ENCODE measurements around the gene FOCAD. TPM values are rescaled to one million over a fixed set of nuclear protein-coding genes. Genes with fewer than 3 reads are reported as not detected.

FOCAD gene
- total RNA-seq, 1 experiment from 2014 or later = 42.7 TPM

DNA sequence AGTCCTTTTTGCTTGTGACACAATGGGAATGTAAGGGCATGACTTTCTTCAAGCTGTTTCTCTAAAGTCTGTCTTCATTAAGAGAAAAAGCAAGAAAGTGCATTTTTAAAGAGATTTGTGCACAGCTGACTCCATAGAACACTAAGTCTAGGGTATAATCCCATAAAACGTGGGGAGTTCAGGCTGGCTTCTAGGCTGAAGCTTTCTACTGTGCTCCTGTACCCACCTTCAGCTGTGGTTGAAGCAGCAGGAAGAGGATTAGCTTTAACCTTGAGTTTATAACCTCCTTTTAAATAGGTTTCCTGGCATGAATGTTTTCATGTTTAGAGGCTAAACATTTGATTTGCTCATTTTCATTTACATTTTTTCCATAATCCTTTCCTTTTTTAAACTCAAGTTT lies 220.9 kb downstream of the FOCAD start:
- H3K4me3 ChIP-seq (ENCODE audit: low read depth, low read length, poor library complexity, severe bottlenecking) = no peak overlapping the region
- ChIA-PET POLR2A (ENCODE audit: low non-redundant PET) (no interaction called here), CTCF (no interaction called here)
- H3K4me1 ChIP-seq (ENCODE audit: insufficient read depth, low read length, poor library complexity, severe bottlenecking) = peaks cover 15% of the 10 kb centered on the region
- H3K9me3 ChIP-seq (ENCODE audit: low read depth, low read length, poor library complexity, severe bottlenecking) = no peaks in the 10 kb centered on the region
- TF ChIP-seq CTCF (conservative IDR thresholded peaks at IDR 0.05; ENCODE audit: low read depth, low read length) (no peak), EZH2 (IDR thresholded peaks at IDR 0.05; ENCODE audit: borderline replicate concordance, low read depth, low read length, poor library complexity, severe bottlenecking) (no peak)
- DNase-seq (ENCODE audit: low spot score) = peak; percentile 19
- H3K36me3 ChIP-seq (ENCODE audit: insufficient read depth, low read length, poor library complexity, severe bottlenecking) = no peaks in the 10 kb centered on the region
- no peaks in the 10 kb centered on the region for H3K27me3 ChIP-seq (replicated peaks; ENCODE audit: insufficient read depth, low read depth, low read length, poor library complexity)
- intact Hi-C loops (cut with micrococcal nuclease; ENCODE audit: unreplicated experiment) = no loop called here
- no TSS peak for BruUV-seq (replicated peaks)
- no peak overlapping the region for H3K27ac ChIP-seq (ENCODE audit: low read depth, low read length, poor library complexity, severe bottlenecking)

- no peaks in the 10 kb centered on the region for H3K9me3 ChIP-seq (ENCODE audit: low read depth, low read length, poor library complexity, severe bottlenecking)
- H3K4me1 ChIP-seq (ENCODE audit: insufficient read depth, low read length, poor library complexity, severe bottlenecking) = peaks cover 15% of the 10 kb centered on the region
- no peaks in the 10 kb centered on the region for H3K36me3 ChIP-seq (ENCODE audit: insufficient read depth, low read length, poor library complexity, severe bottlenecking)
- intact Hi-C loops (cut with micrococcal nuclease; ENCODE audit: unreplicated experiment) = no loop called here
- ChIA-PET CTCF (no interaction called here), POLR2A (ENCODE audit: low non-redundant PET) (no interaction called here)
- no peak overlapping the region for H3K27ac ChIP-seq (ENCODE audit: low read depth, low read length, poor library complexity, severe bottlenecking)
- no peak for DNase-seq (ENCODE audit: low spot score)
- no peak for TF ChIP-seq CTCF (conservative IDR thresholded peaks at IDR 0.05; ENCODE audit: low read depth, low read length)
- TF ChIP-seq EZH2 (IDR thresholded peaks at IDR 0.05; ENCODE audit: borderline replicate concordance, low read depth, low read length, poor library complexity, severe bottlenecking) = no peak
- H3K4me3 ChIP-seq (ENCODE audit: low read depth, low read length, poor library complexity, severe bottlenecking) = no peak overlapping the region
- no peaks in the 10 kb centered on the region for H3K27me3 ChIP-seq (replicated peaks; ENCODE audit: insufficient read depth, low read depth, low read length, poor library complexity)
- BruUV-seq (replicated peaks) = no TSS peak
Observed at GRCh38 chr9:20906326-20906725, 222.3 kb downstream of the FOCAD start.

- intact Hi-C loops (cut with micrococcal nuclease; ENCODE audit: unreplicated experiment) = no loop called here
- Histone ChIP-seq H3K36me3 (ENCODE audit: insufficient read depth, low read length, poor library complexity, severe bottlenecking) (no peaks in the 10 kb centered on the region), H3K9me3 (ENCODE audit: low read depth, low read length, poor library complexity, severe bottlenecking) (no peaks in the 10 kb centered on the region), H3K4me1 (ENCODE audit: insufficient read depth, low read length, poor library complexity, severe bottlenecking) (peaks cover 15% of the 10 kb centered on the region), H3K27ac (ENCODE audit: low read depth, low read length, poor library complexity, severe bottlenecking) (no peak overlapping the region), H3K4me3 (ENCODE audit: low read depth, low read length, poor library complexity, severe bottlenecking) (no peak overlapping the region), H3K27me3 (replicated peaks; ENCODE audit: insufficient read depth, low read depth, low read length, poor library complexity) (no peaks in the 10 kb centered on the region)
- TF ChIP-seq CTCF (conservative IDR thresholded peaks at IDR 0.05; ENCODE audit: low read depth, low read length) = no peak
- no peak for TF ChIP-seq EZH2 (IDR thresholded peaks at IDR 0.05; ENCODE audit: borderline replicate concordance, low read depth, low read length, poor library complexity, severe bottlenecking)
- no peak for DNase-seq (ENCODE audit: low spot score)
- ChIA-PET POLR2A (ENCODE audit: low non-redundant PET) (no interaction called here), CTCF (no interaction called here)
- BruUV-seq (replicated peaks) = no TSS peak
Observed at GRCh38 chr9:20908461-20908860, 224.4 kb downstream of the FOCAD start.
